HG02943 (cell line): ENCODE measurements around the gene PAK6.

Experiments
- ATAC-seq: cut with Tn5 transposase; IDR thresholded peaks from one replicate; pipeline ENCODE4 v1.9.1; 2021; ENCODE audit warnings: mild to moderate bottlenecking, low read depth, moderate library complexity; ENCODE audit not compliant: unreplicated experiment

Gene PAK6

DNA sequence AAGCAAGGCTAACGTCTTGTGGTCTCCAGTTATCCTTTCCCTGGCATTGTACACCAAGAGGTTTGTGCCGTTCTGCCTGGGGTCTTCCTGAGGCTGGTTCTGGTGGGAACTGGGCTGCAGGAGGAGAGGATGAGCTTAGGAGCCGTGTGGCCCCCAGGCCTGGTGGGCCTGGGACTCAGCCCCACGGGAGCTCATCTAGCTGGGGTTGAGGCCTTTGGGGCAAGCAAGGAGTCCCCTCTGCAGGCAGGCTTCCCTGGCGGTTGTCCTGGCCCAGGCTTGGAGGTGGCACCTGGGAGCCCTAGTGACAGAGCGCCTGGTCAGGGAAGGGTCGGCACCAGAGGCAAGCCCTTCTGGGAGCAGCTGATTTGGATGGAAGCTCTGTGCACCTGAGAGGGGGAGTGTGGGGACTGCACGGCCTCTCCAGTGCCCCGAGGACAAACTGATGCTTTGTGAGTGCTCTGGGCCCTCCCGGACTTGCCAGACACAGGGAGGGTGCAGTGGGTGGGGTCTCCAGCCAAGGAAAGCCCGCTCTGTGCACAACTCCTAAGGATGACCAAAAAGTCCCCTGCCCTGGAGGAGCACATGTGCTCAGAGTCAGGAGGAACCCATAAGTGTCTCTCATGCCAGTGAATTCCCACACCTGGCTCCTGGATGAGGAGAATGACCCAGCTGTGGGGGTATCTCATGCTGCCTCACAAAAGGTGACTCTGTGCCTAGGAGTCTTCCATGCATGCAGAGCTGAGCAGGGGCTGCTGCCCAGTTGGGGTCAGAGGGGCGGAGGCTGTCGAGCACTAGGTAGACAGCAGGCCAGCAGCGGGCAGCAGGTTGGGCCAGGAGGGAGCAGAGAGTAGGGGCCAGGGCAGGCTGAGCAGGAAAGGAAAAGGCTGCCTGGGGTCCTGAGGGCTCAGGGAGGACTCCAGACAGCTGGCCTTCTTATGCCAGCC lies 2.7 kb downstream of the PAK6 start:
- ATAC-seq = no peak

DNA sequence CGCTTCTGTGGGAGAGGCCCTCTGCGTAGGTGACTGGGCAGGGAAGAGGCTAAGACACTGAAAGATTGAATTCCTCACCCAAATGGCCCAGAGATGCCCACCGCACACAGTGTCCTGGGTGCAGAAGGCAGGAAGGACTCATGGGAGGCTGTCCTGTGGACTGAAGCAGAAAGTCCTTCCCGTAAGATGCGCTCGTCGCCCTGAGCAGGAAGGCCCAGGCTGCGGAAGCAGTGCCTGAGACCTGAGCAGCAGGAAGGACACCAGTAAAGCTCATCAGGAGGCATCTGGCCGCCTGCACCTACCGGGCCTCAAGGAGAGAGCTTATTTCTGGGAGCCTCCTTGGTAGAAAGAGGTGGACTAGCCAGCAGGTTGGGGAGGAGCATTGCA lies 3.3 kb downstream of the PAK6 start:
- ATAC-seq = no peak

DNA sequence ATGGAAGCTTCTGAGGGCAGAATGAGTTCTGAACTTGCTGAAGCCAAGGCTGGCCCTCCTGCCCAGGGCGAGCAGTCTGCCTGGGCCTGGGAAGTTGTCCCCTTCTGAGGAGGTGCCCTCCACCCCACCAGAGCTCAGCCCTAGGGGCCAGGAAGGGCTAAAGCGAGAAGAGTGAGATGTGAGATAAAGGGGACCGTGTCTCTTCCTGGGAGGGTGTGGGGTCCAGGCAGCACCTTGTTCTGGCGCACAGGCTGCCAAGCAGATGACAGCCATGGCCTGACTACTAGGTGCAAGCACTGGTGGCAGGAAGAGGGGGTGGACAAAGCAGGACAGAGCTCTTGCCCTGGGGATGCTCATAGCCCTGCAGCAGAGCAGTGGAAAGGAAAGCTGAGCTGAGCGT lies 3.7 kb downstream of the PAK6 start:
- ATAC-seq = no peak

DNA sequence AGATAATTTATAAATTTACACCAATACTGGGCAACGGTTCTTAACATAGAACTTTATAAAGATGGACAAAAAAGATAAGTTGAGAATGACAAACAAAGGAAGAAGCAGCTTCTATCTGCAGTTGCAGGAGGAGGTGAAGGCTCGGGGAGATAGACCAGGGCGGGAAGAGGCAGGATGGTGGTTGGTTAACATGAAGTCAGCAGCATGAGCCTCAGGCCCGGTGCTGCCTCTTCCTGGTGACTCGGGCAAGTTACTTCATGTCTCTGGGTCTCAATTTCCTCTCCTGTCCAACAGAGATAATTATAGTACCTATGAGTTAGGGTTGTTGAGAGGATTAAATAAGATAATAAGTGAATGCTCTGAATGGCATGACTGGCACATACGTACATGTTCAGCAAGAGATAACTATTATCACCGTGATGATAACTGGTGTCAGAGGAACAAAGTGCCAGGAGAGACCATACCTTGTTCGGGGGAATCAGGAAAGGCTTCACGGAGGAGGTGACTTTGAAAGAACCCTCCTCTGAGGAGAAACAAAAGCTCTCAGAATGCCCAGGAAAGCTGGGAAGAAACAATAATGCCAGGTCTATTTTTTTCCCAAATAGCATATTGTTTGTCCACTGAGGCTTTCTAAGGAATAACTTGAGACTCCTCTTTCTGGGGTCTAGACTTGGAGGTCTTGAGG lies 4.4 kb downstream of the PAK6 start:
- no peak for ATAC-seq

DNA sequence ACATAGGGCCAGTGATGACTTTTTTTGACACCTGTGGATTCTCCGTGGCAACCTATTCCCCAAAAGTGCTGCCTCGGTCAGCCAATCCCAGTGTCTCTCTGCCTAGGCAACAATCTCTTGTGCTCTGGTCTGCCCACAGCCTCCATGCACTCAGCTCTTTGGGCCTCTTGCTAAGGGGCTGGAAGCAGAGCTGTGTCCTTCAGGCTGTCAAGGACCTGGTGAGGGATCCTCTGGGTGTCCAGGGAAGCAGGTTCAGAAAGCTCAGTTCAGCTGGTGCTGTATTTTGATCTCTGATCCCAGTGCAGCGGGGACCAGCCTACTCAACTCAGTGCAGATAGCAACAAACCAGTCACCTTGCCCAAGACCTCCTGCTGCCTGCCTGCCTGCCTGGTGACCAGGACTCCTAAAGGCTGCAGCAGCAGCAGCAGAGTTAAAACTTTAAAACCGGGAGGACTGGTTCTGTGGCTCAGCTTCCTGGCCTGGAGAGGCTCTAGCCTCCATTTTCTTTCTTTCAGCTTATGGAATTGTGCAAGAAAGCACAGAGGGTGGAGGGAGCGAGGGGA lies 6.2 kb downstream of the PAK6 start:
- no peak for ATAC-seq

DNA sequence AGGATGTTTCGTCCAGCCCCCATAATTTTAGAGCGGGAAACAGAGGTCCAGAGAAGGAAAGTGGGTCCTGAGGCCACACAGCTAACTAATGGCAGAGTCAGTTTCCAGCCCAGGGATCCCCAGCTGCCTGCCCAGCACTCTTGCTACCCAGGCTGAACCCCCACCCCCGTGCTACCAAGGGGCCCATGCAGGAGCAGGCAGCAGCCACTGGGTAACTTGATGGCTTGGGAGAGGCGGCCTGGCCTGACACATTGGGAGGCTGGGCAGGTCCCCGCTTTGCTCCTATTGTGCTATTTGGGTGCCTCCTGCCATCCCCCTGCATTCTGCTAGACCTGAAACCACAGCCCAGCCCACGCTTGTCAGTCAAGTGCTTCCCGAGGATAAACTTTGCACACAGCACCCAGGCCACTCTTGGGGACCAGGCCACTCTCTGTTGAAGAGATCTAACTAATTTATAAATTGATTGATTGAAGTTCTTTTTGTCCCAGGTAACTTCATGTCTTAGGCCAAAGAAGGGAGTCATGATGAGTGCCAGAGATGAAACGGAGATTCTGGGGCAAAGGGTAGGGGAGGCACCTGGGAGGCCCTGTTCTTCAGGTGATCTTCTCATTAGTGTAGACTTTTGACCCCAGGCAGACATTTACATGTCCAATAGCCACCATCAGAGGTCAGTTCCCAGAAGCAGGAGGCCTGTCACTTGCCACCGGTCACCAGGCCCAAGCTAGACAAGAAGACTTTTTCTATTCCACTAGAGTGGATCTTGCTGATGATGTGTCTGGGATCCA lies 7.0 kb downstream of the PAK6 start:
- ATAC-seq = no peak

DNA sequence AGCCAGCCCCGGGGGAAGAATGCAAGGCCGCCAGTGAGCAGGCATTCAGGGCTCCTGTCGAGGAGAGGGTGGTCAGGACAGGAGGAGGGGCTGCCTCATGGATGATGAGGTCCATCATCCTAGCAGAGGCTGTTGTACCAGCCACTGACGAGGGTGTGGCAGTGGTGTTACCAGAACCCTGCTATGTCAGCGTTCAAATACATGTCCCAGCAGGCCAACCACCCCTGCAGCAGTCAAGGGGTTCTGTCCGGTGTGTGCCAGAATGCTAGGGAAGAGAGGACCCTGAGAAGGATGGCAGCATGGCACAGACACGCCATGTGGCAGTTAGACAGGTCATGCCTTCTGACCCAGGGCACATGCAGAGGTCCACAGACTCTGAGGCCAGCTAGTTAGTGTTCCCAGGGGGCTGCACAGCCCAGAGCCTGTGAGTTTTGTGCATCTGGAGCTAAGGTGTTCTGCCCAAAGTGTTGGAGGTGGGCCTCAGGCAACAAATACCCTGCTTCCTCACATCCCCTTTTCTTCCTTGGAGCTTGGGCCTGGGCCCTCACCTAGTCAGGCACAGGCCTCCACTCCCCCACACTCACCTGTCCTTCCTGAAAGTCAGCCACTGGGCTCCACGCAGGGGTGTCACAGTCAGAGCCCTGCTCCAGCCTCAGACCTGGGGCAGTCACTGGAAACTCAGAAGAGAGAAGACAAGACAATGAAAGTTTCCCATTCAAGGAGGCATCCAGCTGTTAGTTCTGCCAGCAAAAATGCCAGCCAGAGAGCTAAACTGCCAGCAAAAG lies 7.8 kb downstream of the PAK6 start:
- ATAC-seq = no peak

DNA sequence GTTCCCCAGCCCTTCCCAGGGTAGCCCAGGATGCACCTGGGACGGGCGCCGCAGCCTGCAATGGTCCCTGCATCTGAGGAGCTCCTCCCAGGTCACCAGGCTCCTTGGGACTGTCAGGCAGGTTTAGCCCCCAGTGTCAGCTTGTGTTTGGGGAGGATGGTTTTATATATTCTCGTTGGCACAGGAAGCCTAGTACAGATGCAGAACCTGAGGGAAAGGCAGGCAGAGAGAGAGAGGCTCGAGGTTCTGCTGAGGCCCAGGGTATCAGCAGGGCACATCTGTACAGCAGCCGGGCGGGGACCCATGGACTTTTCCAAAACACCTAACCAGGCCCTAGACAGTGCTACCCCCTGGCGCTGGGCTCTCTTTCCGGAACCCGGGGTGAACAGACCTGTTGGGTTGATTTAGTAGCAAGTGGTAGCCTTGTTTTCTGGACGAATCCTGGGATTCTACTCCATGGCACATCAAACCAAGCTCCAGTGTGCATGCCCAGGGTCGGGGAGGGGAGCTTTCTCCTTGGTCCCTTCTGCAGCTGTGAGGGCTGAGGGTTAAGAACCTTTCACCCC lies 8.6 kb downstream of the PAK6 start:
- ATAC-seq = no peak

DNA sequence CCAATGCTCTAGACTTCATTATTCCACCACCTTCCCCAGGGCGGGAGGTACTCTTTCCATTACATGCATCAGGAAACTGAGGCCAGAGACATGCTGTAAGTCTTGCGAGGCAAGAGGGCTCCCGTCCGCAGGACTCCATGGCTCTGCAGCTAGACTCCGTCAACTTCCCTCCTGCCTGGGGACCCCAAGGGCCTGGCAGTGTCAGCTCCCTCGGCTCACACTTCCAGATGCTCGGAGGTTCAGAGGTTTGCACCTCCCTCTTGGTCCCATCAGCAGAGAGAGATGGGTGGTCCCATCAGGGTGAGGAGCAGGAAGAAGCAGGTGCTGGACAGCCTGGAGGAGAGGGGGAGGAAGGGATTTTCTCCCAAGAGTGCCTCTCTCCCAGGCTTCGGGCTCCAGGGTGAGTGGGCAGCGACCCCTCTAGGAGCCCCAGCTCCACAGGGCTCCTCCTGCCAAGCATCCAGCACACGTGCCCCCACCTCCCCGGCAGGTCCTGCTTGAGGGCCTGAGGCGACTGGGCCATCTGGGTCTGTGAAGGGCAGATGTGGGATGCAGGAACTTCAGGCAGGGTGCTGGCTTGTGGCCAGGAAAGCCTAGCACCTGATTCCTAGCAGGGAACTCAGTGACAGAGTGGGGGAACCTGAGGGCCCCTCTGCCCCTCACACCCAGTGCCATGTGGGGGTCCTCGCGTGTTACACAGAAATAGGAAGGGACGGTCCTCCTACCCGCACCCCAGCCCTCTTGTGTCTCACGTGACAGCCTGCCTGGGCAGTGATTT lies 9.3 kb downstream of the PAK6 start:
- no peak for ATAC-seq

DNA sequence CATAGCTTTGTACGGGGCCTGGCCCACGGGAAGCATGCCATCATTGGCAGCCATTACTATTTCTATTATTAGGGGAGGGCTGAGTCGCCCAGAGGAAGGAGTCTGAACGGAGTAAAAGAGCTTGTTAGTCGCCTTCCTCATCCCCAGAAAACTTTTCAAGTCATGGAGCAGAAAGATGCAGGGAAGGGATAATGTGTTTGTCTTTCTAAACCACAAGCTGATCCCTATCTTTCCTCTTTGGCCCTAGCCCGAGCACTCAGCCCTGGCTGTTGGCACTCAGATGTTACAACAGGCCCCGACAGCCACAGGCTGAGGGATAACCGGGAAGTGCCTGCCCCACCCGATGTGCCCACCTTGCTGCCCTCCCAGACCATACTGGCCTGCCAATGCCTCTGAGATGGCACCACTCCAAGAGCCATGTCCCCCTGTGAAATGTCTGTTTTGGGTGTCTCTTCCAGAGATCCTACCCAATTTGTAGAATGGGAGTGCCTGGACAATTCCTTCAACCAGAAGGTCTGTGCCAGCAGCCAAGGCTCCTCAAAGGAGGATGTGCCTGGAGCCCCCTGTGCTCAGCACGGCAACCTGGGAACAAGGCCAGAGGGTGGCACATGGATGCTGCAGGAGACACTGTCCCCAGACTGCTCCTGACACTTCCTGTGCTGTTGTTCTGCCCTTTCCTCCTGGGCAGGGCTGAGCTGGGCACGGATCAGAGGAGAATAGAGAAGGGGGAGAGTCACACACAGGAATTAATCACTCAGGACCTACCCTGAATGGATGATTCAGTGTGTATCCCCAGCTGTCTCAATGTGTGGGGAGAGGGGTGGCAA lies 10.8 kb downstream of the PAK6 start:
- ATAC-seq = no peak

DNA sequence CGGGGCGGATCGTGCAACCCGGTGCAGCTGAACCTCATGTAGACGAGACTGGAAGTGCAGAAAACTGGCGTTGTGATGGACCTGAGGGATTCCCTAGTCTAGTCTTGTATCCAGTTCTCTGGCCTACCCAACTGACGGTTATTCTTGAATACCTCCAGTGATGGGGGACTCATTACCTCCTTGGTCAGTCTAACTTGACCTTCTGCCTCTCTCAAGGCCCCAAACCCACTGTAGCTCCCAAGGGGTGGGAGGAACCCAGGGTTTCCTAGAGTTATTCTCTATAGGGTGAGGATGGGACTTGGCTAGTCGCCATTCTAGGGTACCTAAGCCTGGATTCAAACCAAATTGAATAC lies 11.4 kb downstream of the PAK6 start:
- no peak for ATAC-seq

DNA sequence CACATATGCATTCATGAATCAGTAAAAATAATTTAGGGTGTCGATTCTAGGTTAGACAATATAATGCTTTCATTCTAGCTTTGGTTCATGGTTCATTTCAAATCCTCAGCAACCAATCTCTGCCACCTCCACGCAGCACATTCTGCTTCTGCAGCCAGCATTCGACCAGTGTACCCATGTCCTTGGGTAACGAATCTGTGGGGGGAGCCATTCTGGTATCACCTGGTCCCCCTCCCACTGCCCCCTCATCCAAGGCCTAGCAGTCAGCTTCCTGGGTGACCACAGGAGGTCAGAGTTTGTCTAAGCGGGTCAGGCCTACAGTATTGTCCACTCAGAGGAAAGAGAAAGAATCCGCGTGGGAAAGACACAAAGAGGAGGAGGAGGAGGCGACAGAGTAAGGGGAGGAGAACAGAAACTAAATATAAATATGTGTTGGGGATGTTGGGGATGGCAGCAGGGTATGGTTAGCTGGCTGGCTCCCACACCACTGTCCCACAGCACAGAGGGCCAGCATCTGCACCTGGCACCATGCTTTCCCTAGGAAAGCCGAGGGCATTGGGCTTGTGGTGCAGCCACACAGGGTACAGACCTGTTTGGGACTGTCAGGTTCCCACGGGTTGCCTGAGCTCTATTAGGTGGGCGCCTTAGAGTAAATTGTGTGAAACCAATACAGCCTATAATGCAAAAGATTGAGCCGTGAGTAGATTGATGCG lies 12.1 kb downstream of the PAK6 start:
- no peak for ATAC-seq

DNA sequence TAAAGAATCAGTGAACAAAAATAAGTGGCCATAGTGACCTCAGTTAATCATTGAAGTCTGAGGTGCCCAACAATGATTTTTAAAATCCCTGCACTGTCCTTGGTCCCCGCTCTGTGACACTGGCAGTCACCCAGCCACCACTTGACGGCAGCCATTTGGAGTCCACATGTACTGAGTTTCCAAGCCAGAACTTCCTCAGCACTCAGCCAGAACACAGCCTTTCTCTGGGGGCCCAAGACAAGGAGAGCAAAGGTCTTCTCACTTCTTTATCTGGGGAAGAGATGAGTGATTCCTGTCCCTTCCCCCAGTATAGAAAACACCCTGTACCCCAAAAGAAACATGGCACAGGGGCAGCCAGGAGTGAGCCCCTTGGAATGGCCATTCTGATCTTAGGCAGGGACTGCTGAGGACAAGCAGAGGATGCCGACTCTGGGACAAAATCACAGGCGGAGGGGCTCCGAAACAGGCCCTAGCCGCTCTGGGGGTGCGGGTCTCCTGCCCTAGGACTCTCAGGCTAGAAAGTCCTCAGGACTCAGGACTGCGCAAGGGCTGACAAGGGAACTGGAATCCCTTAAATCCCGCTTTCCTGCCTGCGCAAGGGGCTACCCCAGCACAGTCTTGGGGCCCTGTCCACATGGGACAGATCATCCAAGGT lies 12.8 kb downstream of the PAK6 start:
- ATAC-seq = no peak

DNA sequence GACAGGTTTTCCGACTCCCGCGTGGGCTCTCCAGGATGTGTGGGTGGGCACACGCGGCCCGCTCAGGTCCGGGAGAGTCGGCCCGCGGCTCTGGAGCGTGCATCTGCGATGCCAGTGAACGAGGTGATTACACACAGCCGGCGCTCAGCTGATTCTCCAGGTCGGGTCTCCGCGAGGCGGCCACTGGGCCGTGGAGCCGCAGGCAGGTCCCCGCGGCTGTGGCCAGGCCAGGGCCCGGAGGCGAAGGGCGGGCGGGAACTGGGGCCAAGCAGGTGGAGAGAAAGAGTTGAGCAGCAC lies 13.2 kb downstream of the PAK6 start:
- no peak for ATAC-seq

DNA sequence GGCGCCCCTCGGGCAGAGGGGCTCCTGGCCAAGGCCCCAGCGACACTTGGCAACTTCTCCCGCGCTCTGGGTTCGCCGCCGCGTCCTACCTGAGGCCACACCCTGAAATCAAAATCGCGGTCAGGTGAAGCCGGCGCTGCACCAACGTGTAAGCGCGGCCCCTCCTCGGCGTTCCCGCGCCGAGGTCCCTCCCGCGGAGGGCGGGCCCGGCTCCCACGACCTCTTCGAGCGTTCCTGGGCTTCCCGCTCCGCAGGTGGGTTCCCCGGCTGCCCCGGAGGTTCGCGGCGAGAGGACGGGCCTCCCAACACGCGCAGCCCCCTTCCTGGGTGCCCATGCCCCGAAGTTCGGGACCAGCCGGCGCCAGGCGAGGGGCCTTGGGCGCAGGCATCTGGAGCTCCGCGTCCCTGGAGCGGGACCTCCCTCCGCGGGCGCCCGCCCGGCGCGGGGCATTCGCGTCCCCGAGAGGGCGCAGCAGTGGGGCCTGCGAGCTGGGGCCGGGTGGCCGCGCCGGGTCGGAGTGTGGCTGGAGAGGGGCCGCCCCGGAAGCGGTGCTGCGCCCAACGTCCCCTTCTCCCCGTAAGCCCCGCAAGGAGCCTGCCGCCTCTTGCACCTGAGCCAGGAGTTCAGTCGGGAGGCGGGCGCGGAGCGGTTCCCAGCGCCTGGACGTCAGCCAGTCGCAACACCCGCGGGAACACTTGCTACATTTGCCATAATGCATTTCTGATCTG lies 13.7 kb downstream of the PAK6 start:
- ATAC-seq = no peak

DNA sequence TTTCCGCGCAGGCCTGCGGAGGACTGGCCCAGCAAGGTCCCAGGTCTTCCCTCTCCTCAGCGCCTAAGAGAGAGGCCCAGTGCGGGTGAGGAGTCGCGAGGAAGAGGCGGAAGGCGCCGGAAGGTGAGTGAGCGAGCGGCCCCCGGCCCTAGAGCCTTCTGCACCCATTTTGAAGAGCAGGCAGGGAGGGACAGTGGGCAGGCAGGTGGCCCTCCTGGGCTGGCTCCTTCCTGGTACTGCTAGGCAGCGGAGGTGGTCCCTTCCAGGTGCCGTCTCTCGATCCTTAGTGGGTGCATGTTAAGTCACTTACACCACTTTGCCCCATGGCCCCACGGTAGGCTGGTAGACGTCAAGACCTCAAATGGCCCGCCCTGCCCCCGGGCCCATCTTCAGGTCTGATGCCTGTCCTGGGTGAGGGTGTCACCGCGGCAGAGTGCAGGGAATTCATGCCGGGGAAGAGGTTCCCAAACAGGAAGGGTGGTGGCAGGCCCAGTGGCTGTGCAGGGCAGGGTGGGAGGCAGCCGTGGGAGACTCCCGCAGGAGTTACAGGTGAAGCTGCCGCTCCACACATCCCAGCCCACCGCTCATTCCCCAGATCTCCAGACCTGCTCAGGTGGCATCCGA lies 14.4 kb downstream of the PAK6 start:
- ATAC-seq = no peak
